ENCODE measurements around the gene PDZD7.

The PDZD7 gene

GRCh38 chr10:101012525-101013364 lies 18.2 kb downstream of the PDZD7 start:
- peak; percentile 73 for TF ChIP-seq CTCF (conservative IDR thresholded peaks at IDR 0.05; ENCODE audit: low read length)
- peak; percentile 90 for DNase-seq (ENCODE audit: low read depth)
- H3K4me3 ChIP-seq (ENCODE audit: low read length): no peak overlapping the region

- peak; percentile 54 for TF ChIP-seq CTCF (conservative IDR thresholded peaks at IDR 0.05; ENCODE audit: low read length)
- H3K4me3 ChIP-seq (ENCODE audit: low read length): no peak overlapping the region
- no peak for DNase-seq (ENCODE audit: low read depth)
Observed at GRCh38 chr10:101011517-101012423, 19.2 kb downstream of the PDZD7 start.

GRCh38 chr10:101010329-101010728 lies 20.6 kb downstream of the PDZD7 start:
- H3K4me3 ChIP-seq (ENCODE audit: low read length): no peak overlapping the region
- DNase-seq (ENCODE audit: low read depth): no peak
- TF ChIP-seq CTCF (conservative IDR thresholded peaks at IDR 0.05; ENCODE audit: low read length): no peak

- no peak overlapping the region for H3K4me3 ChIP-seq (ENCODE audit: low read length)
- TF ChIP-seq CTCF (conservative IDR thresholded peaks at IDR 0.05; ENCODE audit: low read length): no peak
- DNase-seq (ENCODE audit: low read depth): no peak
Observed at GRCh38 chr10:101008823-101009423, 22.0 kb downstream of the PDZD7 start.

GRCh38 chr10:101007915-101008822 lies 22.8 kb downstream of the PDZD7 start:
- H3K4me3 ChIP-seq (ENCODE audit: low read length): no peak overlapping the region
- TF ChIP-seq CTCF (conservative IDR thresholded peaks at IDR 0.05; ENCODE audit: low read length): no peak
- no peak for DNase-seq (ENCODE audit: low read depth)

GRCh38 chr10:101007099-101007711 lies 23.7 kb downstream of the PDZD7 start:
- DNase-seq (ENCODE audit: low read depth): no peak
- TF ChIP-seq CTCF (conservative IDR thresholded peaks at IDR 0.05; ENCODE audit: low read length): no peak
- H3K4me3 ChIP-seq (ENCODE audit: low read length): no peak overlapping the region

Data from AG10803 (cell line).